Measurements from ENCODE around the gene STX19. TPM values are rescaled to one million over a fixed set of nuclear protein-coding genes. Genes with fewer than 3 reads are reported as not detected.
"Not testable (repeated sequence)": the region's sequence is repeated elsewhere in the genome, so short reads cannot be mapped to it uniquely, and the experiment has no call there.

STX19 gene
- total and polyA plus RNA-seq, 5 experiments from 2014 or later: 0.40 TPM; not detected in 4

- ATAC-seq (peak; percentile 88 to 89), DNase-seq (peak; percentile 61 to 97 (median 84))
- peak within 1 kb of the TSS; percentile 99 to 100 (median 100) for H3K27ac Mint-ChIP-seq
- H3K4me3 Mint-ChIP-seq: peak within 1 kb of the TSS; percentile 97 to 99 (median 98)
- H3K36me3 Mint-ChIP-seq: peaks cover 5 to 44% (median 20%) of the 10 kb centered on the region in 3 donors
- peaks cover 20 to 57% (median 47%) of the 10 kb centered on the region in 4 donors for H3K4me1 Mint-ChIP-seq
- no peaks in the 10 kb centered on the region for H3K9me3 Mint-ChIP-seq
- POLR2A ChIA-PET: interaction anchor here (0.9 to 1.8 kb wide), 5 partner anchors 19 to 90 kb away, joined by 3 to 16 read pairs (median 7); partner anchors contain the start of genes ARL13B and PROS1
- H3K27me3 Mint-ChIP-seq: no peaks in the 10 kb centered on the region
These were observed 34.4 kb upstream of the STX19 start, which contains the start of the genes DHFR2 and NSUN3 for GRCh38 chr3:94062513-94063404. DHFR2 (minus strand) TSS chr3:94062916; CDS start chr3:94061511, 1,405 bp downstream. NSUN3 (plus strand) TSS chr3:94063061; CDS start chr3:94063127, 66 bp downstream.

DNA sequence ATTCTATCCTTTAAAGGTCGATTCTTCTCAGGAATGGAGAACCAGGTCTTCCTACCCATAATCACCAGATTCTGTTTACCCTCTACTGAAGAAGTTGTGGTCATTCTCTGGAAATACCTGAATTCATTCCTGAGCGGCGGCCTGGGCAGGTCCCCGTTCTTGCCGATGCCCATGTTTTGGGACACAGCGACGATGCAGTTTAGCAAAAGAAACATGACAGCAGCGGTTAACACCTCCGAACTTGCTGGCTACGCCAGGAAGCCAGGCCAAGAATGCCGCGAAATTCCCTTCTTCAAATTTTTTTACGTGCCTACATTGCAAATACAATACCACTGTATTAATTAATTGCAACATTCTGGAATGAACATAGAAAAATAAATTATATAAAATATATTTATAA is 32.9 kb upstream of the STX19 start:
- peaks cover 0 to 38% (median 6%) of the 10 kb centered on the region in 3 donors for H3K36me3 Mint-ChIP-seq
- DNase-seq (no peak), ATAC-seq (no peak)
- no peaks in the 10 kb centered on the region for H3K9me3 Mint-ChIP-seq
- POLR2A ChIA-PET: no interaction called here
- no peaks in the 10 kb centered on the region for H3K27me3 Mint-ChIP-seq
- H3K27ac Mint-ChIP-seq: peak overlapping the region in 4 of 10 donors; percentile 0 to 52 (median 26)
- peaks cover 14 to 49% (median 35%) of the 10 kb centered on the region in 4 donors for H3K4me1 Mint-ChIP-seq
- H3K4me3 Mint-ChIP-seq: no peak overlapping the region

GRCh38 chr3:94050546-94050945 is 22.1 kb upstream of the STX19 start:
- POLR2A ChIA-PET: no interaction called here
- DNase-seq (no peak), ATAC-seq (no peak)
- Mint-ChIP-seq H3K27me3 (no peaks in the 10 kb centered on the region), H3K9me3 (no peaks in the 10 kb centered on the region), H3K27ac (no peak overlapping the region), H3K4me3 (no peak overlapping the region), H3K36me3 (peaks cover 0 to 8% (median 2%) of the 10 kb centered on the region in 3 donors), H3K4me1 (peaks cover 0 to 2% (median 0%) of the 10 kb centered on the region in 4 donors)

DNA sequence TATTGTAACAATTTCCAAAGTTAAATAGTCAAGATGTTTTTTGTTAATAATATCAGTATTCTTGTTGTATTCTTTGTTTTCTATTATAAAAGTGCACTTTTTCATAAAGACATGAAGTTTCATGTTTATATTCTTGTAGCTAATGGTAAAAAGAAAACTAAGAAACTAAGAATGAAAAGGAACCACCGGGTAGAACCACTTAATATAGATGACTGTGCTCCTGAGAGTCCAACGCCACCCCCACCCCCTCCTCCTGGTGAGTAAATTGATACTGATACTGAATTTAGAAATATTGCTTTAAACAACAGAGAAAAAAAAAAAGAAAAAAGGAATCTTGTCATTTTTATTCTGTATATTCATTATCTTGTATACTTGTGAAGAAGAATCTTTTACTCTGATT is 20.9 kb upstream of the STX19 start:
- Mint-ChIP-seq H3K36me3 (peaks cover 0 to 8% (median 2%) of the 10 kb centered on the region in 3 donors), H3K9me3 (no peaks in the 10 kb centered on the region), H3K27me3 (no peaks in the 10 kb centered on the region), H3K4me1 (peaks cover 0 to 2% (median 0%) of the 10 kb centered on the region in 4 donors), H3K4me3 (no peak overlapping the region), H3K27ac (no peak overlapping the region)
- ATAC-seq: no peak
- no peak for DNase-seq
- POLR2A ChIA-PET: no interaction called here

DNA sequence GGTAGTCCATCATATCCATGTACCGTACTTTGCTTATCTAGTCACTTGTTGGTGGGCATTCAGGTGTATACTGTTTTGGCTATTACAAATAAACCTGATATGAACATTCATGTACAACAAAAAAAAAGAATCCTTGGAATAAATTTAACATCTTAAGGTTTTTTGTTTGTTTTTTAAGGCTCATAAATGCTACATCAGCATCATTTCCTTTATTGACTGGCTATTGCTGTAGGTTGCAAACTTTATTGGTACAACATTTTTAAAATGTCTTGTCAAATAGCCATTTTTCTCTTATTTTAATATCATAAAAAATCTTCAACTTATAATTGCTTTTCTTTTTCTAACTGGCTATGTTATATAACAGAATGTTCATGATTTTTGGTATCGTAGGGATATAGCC is 18.1 kb upstream of the STX19 start:
- no peaks in the 10 kb centered on the region for H3K27me3 Mint-ChIP-seq
- peaks cover 0 to 8% (median 2%) of the 10 kb centered on the region in 3 donors for H3K36me3 Mint-ChIP-seq
- H3K4me1 Mint-ChIP-seq: no peaks in the 10 kb centered on the region
- POLR2A ChIA-PET: no interaction called here
- no peak overlapping the region for H3K4me3 Mint-ChIP-seq
- H3K9me3 Mint-ChIP-seq: peaks cover 0 to 2% (median 0%) of the 10 kb centered on the region in 9 donors
- H3K27ac Mint-ChIP-seq: no peak overlapping the region
- DNase-seq (no peak), ATAC-seq (no peak)

GRCh38 chr3:94044100-94044936 is 15.9 kb upstream of the STX19 start:
- ATAC-seq, DNase-seq, H3K4me1 Mint-ChIP-seq, H3K36me3 Mint-ChIP-seq, POLR2A ChIA-PET, H3K9me3 Mint-ChIP-seq, H3K27me3 Mint-ChIP-seq: not testable (repeated sequence)
- peak overlapping the region in 1 of 10 donors; percentile 48 for H3K4me3 Mint-ChIP-seq
- peak overlapping the region in 2 of 10 donors; percentile 74 to 77 for H3K27ac Mint-ChIP-seq

DNA sequence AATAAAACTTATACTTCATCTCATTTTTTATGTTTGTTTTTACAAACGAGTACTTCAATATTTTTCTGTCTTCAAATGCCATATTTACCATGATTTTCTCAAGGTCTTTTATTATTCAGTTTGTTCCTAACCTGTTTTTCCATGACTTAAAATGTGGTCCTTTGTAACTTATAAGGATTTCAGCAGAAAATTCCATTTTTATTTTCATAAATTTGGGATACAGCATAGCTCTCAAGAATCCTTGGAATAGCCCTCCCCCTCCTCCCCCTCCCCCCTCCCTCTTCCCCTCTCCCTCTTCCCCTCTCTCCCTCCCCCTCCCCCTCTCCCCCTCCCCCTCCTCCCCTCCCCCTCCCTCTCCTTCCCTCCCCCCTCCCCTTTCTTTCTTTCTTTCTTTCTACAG is 14.9 kb upstream of the STX19 start:
- Mint-ChIP-seq H3K27me3 (no peaks in the 10 kb centered on the region), H3K36me3 (peaks cover 0 to 4% (median 2%) of the 10 kb centered on the region in 3 donors), H3K4me1 (no peaks in the 10 kb centered on the region), H3K27ac (peak overlapping the region in 2 of 10 donors; percentile 74 to 77), H3K4me3 (peak overlapping the region in 1 of 10 donors; percentile 45), H3K9me3 (peaks cover 0 to 2% (median 0%) of the 10 kb centered on the region in 9 donors)
- ATAC-seq (no peak), DNase-seq (no peak)
- POLR2A ChIA-PET: no interaction called here

DNA sequence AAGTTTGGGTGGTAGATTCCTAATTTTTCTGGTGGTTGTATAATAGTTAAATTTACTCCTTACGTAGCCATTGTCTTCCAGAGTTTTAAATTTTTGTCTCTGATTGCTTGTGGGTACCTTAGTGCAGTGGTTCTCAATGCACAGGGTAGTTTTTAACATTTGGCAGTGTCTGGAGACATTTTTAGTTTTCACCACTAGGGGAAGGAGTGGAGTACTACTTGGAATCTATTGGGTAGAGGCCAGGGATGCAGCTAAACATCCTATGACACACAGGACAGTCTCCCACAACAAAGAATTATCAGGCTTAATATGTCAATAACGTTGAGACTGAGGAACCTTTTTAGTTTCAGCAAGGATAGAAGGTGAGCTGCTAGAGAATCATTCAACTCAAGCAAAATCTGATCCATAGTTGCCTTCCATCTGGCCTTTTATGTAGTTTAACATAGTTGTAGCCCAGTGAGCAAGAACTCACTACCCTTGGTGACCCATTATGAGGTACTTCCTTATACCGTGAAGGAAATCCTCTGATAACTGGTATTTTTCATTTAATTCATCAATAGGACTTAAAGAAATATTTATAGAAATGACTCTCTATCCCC is 8.6 kb upstream of the STX19 start:
- Mint-ChIP-seq H3K36me3 (peaks cover 0 to 6% (median 2%) of the 10 kb centered on the region in 3 donors), H3K27me3 (no peaks in the 10 kb centered on the region), H3K4me3 (no peak overlapping the region), H3K27ac (no peak overlapping the region), H3K9me3 (no peaks in the 10 kb centered on the region), H3K4me1 (no peaks in the 10 kb centered on the region)
- POLR2A ChIA-PET: no interaction called here
- DNase-seq (no peak), ATAC-seq (no peak)

- POLR2A ChIA-PET: no interaction called here
- peaks cover 0 to 3% (median 0%) of the 10 kb centered on the region in 3 donors for H3K36me3 Mint-ChIP-seq
- no peaks in the 10 kb centered on the region for H3K27me3 Mint-ChIP-seq
- no peak overlapping the region for H3K4me3 Mint-ChIP-seq
- H3K27ac Mint-ChIP-seq: no peak overlapping the region
- ATAC-seq (no peak), DNase-seq (no peak)
- no peaks in the 10 kb centered on the region for H3K9me3 Mint-ChIP-seq
- H3K4me1 Mint-ChIP-seq: no peaks in the 10 kb centered on the region
These were observed 1.8 kb downstream of the STX19 start for GRCh38 chr3:94026623-94027022.

GRCh38 chr3:94024385-94024784 is 4.0 kb downstream of the STX19 start:
- no peak overlapping the region for H3K27ac Mint-ChIP-seq
- H3K36me3 Mint-ChIP-seq: peaks cover 0 to 3% (median 0%) of the 10 kb centered on the region in 3 donors
- POLR2A ChIA-PET: no interaction called here
- DNase-seq (no peak), ATAC-seq (no peak)
- no peaks in the 10 kb centered on the region for H3K27me3 Mint-ChIP-seq
- no peaks in the 10 kb centered on the region for H3K9me3 Mint-ChIP-seq
- no peak overlapping the region for H3K4me3 Mint-ChIP-seq
- no peaks in the 10 kb centered on the region for H3K4me1 Mint-ChIP-seq

DNA sequence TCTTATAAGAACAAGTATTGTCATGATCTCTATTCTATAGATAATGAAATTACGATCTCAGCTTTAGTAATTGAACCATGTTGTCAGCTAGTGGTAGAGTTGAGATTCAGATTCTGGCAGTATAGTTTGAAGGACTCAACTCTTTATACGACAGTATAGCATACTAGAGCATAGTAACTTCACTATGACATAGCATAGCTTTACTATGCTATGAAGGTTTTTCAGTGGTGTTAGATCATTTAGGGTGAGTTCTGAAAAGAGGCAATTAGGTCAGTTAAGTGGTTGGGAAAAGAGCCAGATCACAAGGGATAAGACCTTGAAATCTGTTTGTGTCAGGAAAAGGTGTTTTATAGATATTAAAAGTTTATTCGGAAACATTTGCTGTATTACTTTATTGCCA is 8.1 kb downstream of the STX19 start:
- Mint-ChIP-seq H3K4me1 (no peaks in the 10 kb centered on the region), H3K27me3 (no peaks in the 10 kb centered on the region), H3K4me3 (no peak overlapping the region), H3K36me3 (peaks cover 0 to 4% (median 3%) of the 10 kb centered on the region in 3 donors), H3K9me3 (no peaks in the 10 kb centered on the region), H3K27ac (no peak overlapping the region)
- POLR2A ChIA-PET: interaction anchor here (1.9 kb wide), 1 partner anchor 42 kb away, joined by 7 read pairs; the partner anchor contains the start of genes DHFR2 and NSUN3
- no peak for DNase-seq
- ATAC-seq: no peak

GRCh38 chr3:94019659-94020058 is 8.7 kb downstream of the STX19 start:
- Mint-ChIP-seq H3K4me1 (peaks cover 5 to 6% (median 6%) of the 10 kb centered on the region in 4 donors), H3K9me3 (no peaks in the 10 kb centered on the region), H3K36me3 (peaks cover 0 to 4% (median 3%) of the 10 kb centered on the region in 3 donors), H3K27me3 (no peaks in the 10 kb centered on the region), H3K27ac (peak overlapping the region in 2 of 10 donors; percentile 1 to 38), H3K4me3 (no peak overlapping the region)
- ATAC-seq (no peak), DNase-seq (no peak)
- POLR2A ChIA-PET: interaction anchor here (1.9 kb wide), 1 partner anchor 43 kb away, joined by 7 read pairs; the partner anchor contains the start of genes DHFR2 and NSUN3

Data from naive thymus-derived CD8-positive, alpha-beta T cell (primary cell).